Bronchial epithelial cell (primary cell): ENCODE measurements around the gene PRRT2. TPM values are rescaled to one million over a fixed set of nuclear protein-coding genes. Genes with fewer than 3 reads are reported as not detected.

Experiments used
- total RNA-seq: library from RNA; depleted of rRNA; stranded (reverse); fragments of >200 nt; gene quantifications from 2 replicates; pipeline ENCODE4 v1.2.1, GENCODE V29; 2014

PRRT2 gene
- total RNA-seq, 1 donor from 2014 or later = not detected

Other genes starting within 250 kb of the PRRT2 start
- gene SPN, start 148.9 kb upstream of the PRRT2 start, total RNA-seq = not detected in 2 replicates
- under 0.01 and 0.79 TPM in 2 replicates for gene QPRT, start 133.0 kb upstream of the PRRT2 start, total RNA-seq
- not detected in 2 replicates for gene C16orf54, start 66.2 kb upstream of the PRRT2 start, total RNA-seq
- gene ZG16, start 33.9 kb upstream of the PRRT2 start, total RNA-seq = not detected in 2 replicates
- 11.3 and 12.0 TPM in 2 replicates for gene KIF22, start 21.4 kb upstream of the PRRT2 start, total RNA-seq
- 125 and 168 TPM in 2 replicates for gene MAZ, start 5.7 kb upstream of the PRRT2 start, total RNA-seq
- 15.2 and 24.7 TPM in 2 replicates for gene PAGR1, start 4.0 kb downstream of the PRRT2 start, total RNA-seq
- gene MVP, start 8.3 kb downstream of the PRRT2 start, total RNA-seq = 87.1 and 118 TPM in 2 replicates
- gene CDIPT, start 51.0 kb downstream of the PRRT2 start, total RNA-seq = 46.1 and 53.2 TPM in 2 replicates
- 1.8 and 2.9 TPM in 2 replicates for gene SEZ6L2, start 87.4 kb downstream of the PRRT2 start, total RNA-seq
- gene ASPHD1, start 88.3 kb downstream of the PRRT2 start, total RNA-seq = 1.2 and 2.4 TPM in 2 replicates
- 8.2 and 12.2 TPM in 2 replicates for gene KCTD13, start 114.0 kb downstream of the PRRT2 start, total RNA-seq
- gene TMEM219, start 149.9 kb downstream of the PRRT2 start, total RNA-seq = 49.8 and 66.1 TPM in 2 replicates
- 24.7 and 28.7 TPM in 2 replicates for gene TAOK2, start 161.7 kb downstream of the PRRT2 start, total RNA-seq
- gene HIRIP3, start 183.4 kb downstream of the PRRT2 start, total RNA-seq = 6.0 and 6.8 TPM in 2 replicates
- 15.1 and 22.6 TPM in 2 replicates for gene INO80E, start 184.0 kb downstream of the PRRT2 start, total RNA-seq
- not detected in 2 replicates for gene DOC2A, start 198.8 kb downstream of the PRRT2 start, total RNA-seq
- gene C16orf92, start 211.0 kb downstream of the PRRT2 start, total RNA-seq = not detected in 2 replicates
- not detected in 2 replicates for gene TLCD3B, start 219.1 kb downstream of the PRRT2 start, total RNA-seq